OCI-LY1 (cell line): Measurements from ENCODE around the gene ADGRV1.

Experiments used
- H2AFZ ChIP-seq: fragments of 200-600 bp; sonication (generic), shearing (Covaris generic); 2 replicates; pipeline ENCODE4 v1.6.0; 2014; ENCODE audit warnings: antibody characterized with exemption, mild to moderate bottlenecking, low read length
- H3F3A ChIP-seq: fragments of 200-600 bp; sonication (generic), shearing (Covaris generic); 2 replicates; pipeline ENCODE4 v1.6.0; 2014; ENCODE audit warnings: mild to moderate bottlenecking, antibody characterized with exemption, low read length, moderate library complexity; ENCODE audit not compliant: insufficient read depth
- H3K27ac ChIP-seq: fragments of 200-600 bp; sonication (generic); 2 replicates; pipeline ENCODE4 v1.5.1; 2014; ENCODE audit warnings: low read length, mixed run types, mild to moderate bottlenecking, low read depth; ENCODE audit not compliant: poor library complexity, severe bottlenecking
- H3K27me3 ChIP-seq: fragments of 200-600 bp; sonication (generic); 2 replicates; pipeline ENCODE4 v1.6.0; 2014; ENCODE audit warnings: antibody characterized with exemption, mild to moderate bottlenecking, low read length, moderate library complexity; ENCODE audit not compliant: insufficient read depth
- H3K36me3 ChIP-seq: fragments of 200-600 bp; sonication (generic); 2 replicates; pipeline ENCODE4 v1.6.1; 2014; ENCODE audit warnings: mild to moderate bottlenecking, antibody characterized with exemption, low read length, moderate library complexity, mixed read lengths; ENCODE audit not compliant: insufficient read depth
- H3K4me1 ChIP-seq: fragments of 200-600 bp; sonication (generic); 2 replicates; pipeline ENCODE4 v1.5.1; 2014; ENCODE audit warnings: mild to moderate bottlenecking, low read length, moderate library complexity; ENCODE audit not compliant: insufficient read depth, severe bottlenecking
- H3K4me2 ChIP-seq: fragments of 200-600 bp; sonication (generic), shearing (Covaris generic); 2 replicates; pipeline ENCODE4 v1.6.1; 2014; ENCODE audit warnings: low read length
- H3K4me3 ChIP-seq: fragments of 200-600 bp; sonication (generic); 2 replicates; pipeline ENCODE4 v1.5.1; 2014; ENCODE audit warnings: low read length, low read depth, mild to moderate bottlenecking, mixed read lengths; ENCODE audit not compliant: poor library complexity, severe bottlenecking
- H3K79me2 ChIP-seq: fragments of 200-600 bp; shearing (Covaris generic); 2 replicates; pipeline ENCODE4 v1.6.1; 2016; ENCODE audit warnings: mixed run types, low read length, mixed read lengths; ENCODE audit not compliant: insufficient read depth
- H3K9ac ChIP-seq: fragments of 200-600 bp; sonication (generic), shearing (Covaris generic); 2 replicates; pipeline ENCODE4 v1.6.1; 2014; ENCODE audit warnings: mild to moderate bottlenecking, low read length, mixed read lengths
- H3K9me2 ChIP-seq: fragments of 200-600 bp; sonication (generic), shearing (Covaris generic); 2 replicates; pipeline ENCODE4 v1.6.1; 2014; ENCODE audit warnings: low read depth, mild to moderate bottlenecking, low read length, mixed read lengths
- H3K9me3 ChIP-seq: fragments of 200-600 bp; shearing (Covaris generic); 2 replicates; pipeline ENCODE4 v1.6.1; 2014; ENCODE audit warnings: low read length, mixed read lengths
- H4K20me1 ChIP-seq: fragments of 200-600 bp; sonication (generic), shearing (Covaris generic); 2 replicates; pipeline ENCODE4 v1.6.0; 2016; ENCODE audit warnings: mild to moderate bottlenecking, low read length; ENCODE audit not compliant: insufficient read depth
- EZH2 ChIP-seq: fragments of 200-600 bp; sonication (generic), shearing (Covaris generic); IDR thresholded peaks from 2 replicates; pipeline ENCODE4 v1.8.0; 2017; ENCODE audit warnings: borderline replicate concordance, mixed run types, mild to moderate bottlenecking, antibody characterized with exemption, low read length, moderate library complexity, mixed read lengths
- TF ChIP-seq, protein P1 (sequence below): fragments of 200-600 bp; sonication (generic), shearing (Covaris generic); IDR thresholded peaks from 2 replicates; pipeline ENCODE4 v1.5.1; 2017; ENCODE audit warnings: mild to moderate bottlenecking, antibody characterized with exemption, low read length, moderate library complexity, mixed read lengths

Gene ADGRV1

DNA sequence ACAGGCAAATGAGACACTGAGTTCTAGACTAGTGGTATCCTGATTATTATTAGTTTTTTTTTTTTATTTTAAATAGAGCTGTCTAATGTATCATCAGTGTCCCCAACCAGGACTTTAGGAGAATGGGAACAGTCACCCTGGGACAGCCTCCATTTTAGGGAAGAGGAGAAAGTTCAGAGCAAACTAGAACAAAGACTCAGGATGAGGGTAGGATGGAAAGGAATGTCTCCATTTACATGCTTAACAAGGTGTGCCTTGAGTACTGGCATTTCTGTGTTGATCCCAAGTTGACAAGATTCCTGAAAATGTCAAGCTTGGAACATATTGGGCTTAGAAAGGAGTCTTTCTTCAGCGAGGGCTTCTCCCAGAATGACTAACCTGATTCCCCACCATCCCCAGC is 601.0 kb downstream of the ADGRV1 start:
- TF ChIP-seq EZH2, result no peak
- TF ChIP-seq, protein P1, sequence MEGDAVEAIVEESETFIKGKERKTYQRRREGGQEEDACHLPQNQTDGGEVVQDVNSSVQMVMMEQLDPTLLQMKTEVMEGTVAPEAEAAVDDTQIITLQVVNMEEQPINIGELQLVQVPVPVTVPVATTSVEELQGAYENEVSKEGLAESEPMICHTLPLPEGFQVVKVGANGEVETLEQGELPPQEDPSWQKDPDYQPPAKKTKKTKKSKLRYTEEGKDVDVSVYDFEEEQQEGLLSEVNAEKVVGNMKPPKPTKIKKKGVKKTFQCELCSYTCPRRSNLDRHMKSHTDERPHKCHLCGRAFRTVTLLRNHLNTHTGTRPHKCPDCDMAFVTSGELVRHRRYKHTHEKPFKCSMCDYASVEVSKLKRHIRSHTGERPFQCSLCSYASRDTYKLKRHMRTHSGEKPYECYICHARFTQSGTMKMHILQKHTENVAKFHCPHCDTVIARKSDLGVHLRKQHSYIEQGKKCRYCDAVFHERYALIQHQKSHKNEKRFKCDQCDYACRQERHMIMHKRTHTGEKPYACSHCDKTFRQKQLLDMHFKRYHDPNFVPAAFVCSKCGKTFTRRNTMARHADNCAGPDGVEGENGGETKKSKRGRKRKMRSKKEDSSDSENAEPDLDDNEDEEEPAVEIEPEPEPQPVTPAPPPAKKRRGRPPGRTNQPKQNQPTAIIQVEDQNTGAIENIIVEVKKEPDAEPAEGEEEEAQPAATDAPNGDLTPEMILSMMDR, result no peak
- Histone ChIP-seq H3K4me1 (no peaks in the 10 kb centered on the region), H3K27me3 (no peaks in the 10 kb centered on the region), H2AFZ (no peak overlapping the region), H3K9me3 (no peaks in the 10 kb centered on the region), H3K27ac (no peak overlapping the region), H3K36me3 (no peaks in the 10 kb centered on the region), H3K4me2 (no peak overlapping the region), H3K9ac (no peak overlapping the region), H3F3A (no peaks in the 10 kb centered on the region), H3K4me3 (no peak overlapping the region), H3K79me2 (no peaks in the 10 kb centered on the region), H3K9me2 (no peaks in the 10 kb centered on the region), H4K20me1 (no peaks in the 10 kb centered on the region)

DNA sequence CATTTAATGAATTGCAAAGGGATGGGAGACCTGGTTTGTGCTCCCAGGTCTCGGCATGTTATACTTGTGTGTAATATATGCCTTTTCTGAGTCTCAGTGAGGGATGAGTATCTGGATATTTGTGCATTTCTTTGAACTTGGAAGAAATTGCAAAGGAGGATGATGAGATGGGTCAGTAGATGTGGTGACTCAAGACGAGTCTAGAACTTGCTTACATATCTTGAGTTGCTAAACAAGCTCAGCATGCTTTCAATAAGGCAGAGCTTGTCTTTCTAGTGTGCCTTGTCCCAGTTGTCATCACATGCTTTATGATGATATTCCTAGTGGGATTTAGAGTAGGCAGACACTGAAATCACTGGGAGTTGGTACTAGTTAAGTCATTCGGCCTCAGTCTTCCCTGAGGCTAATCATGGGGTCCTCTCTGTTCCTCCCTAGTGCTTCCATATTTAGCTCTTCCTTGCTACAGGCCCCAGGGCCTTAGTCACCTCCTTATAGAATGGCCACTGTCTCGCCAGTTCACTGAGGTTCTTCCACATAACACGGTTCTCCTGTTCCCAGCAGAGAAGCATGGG is 602.2 kb downstream of the ADGRV1 start:
- Histone ChIP-seq H3F3A (no peaks in the 10 kb centered on the region), H3K4me2 (no peak overlapping the region), H3K4me1 (no peaks in the 10 kb centered on the region), H2AFZ (no peak overlapping the region), H3K4me3 (no peak overlapping the region), H3K36me3 (no peaks in the 10 kb centered on the region), H3K27ac (no peak overlapping the region), H3K9me2 (no peaks in the 10 kb centered on the region), H4K20me1 (no peaks in the 10 kb centered on the region), H3K9ac (no peak overlapping the region), H3K9me3 (no peaks in the 10 kb centered on the region), H3K27me3 (no peaks in the 10 kb centered on the region), H3K79me2 (no peaks in the 10 kb centered on the region)
- TF ChIP-seq, protein P1, result no peak
- no peak for TF ChIP-seq EZH2

GRCh38 chr5:91162534-91163381 is 604.2 kb downstream of the ADGRV1 start:
- H3K4me3 ChIP-seq, result no peak overlapping the region
- H4K20me1 ChIP-seq, result no peaks in the 10 kb centered on the region
- TF ChIP-seq, protein P1, result no peak
- TF ChIP-seq EZH2, result no peak
- no peaks in the 10 kb centered on the region for H3F3A ChIP-seq
- no peaks in the 10 kb centered on the region for H3K36me3 ChIP-seq
- no peaks in the 10 kb centered on the region for H3K27me3 ChIP-seq
- no peak overlapping the region for H3K9ac ChIP-seq
- H3K4me2 ChIP-seq, result no peak overlapping the region
- no peak overlapping the region for H3K27ac ChIP-seq
- H3K79me2 ChIP-seq, result no peaks in the 10 kb centered on the region
- H3K9me2 ChIP-seq, result no peaks in the 10 kb centered on the region
- H2AFZ ChIP-seq, result no peak overlapping the region
- H3K4me1 ChIP-seq, result no peaks in the 10 kb centered on the region
- H3K9me3 ChIP-seq, result no peaks in the 10 kb centered on the region
